ENCODE results near the gene SPDYC. TPM values are rescaled to one million over a fixed set of nuclear protein-coding genes. Genes with fewer than 3 reads are reported as not detected.

Gene SPDYC
- total and polyA plus RNA-seq, 9 of the 15 experiments (the other 6 are each of a cell fraction or from before 2014, with no cell fraction given): 4.4 to 18.8 (median 9.2) TPM

DNA sequence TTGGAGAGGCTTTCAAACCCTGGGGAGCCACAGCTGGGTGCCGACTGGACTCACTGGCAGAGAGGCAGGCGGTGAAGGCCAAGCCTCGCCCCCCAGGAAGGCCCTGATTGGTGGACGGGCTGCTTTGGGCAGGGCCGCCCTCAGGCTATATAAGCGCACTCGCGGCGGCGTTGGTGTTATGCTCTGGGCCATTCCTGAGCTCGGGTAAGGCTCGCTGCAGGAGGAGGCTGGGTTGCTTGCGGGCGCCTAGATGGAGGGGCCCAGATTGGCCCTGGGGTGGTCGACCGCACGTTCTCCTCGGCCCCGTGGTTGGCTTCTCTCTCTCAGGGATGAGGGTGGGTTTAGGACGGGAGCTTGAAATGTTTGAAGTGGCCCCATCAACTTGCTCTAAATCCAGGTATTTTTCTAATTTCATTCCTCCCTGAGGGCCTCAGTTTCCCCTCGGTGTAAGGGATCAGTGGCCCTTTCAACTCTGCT is at the start of gene SPDYC (continued):
- 0 out of 2 replicates have a peak, but pooled peaks have one; percentile 31 for TF ChIP-seq BRD4 (IDR thresholded peaks at IDR 0.05)
- no peak; the same call in none of the 2 replicates for TF ChIP-seq BCOR (IDR thresholded peaks at IDR 0.05)
- TF ChIP-seq NFE2L1 (tag; IDR thresholded peaks at IDR 0.05; ENCODE audit: borderline replicate concordance, low read depth): no peak
- TF ChIP-seq, protein P1, sequence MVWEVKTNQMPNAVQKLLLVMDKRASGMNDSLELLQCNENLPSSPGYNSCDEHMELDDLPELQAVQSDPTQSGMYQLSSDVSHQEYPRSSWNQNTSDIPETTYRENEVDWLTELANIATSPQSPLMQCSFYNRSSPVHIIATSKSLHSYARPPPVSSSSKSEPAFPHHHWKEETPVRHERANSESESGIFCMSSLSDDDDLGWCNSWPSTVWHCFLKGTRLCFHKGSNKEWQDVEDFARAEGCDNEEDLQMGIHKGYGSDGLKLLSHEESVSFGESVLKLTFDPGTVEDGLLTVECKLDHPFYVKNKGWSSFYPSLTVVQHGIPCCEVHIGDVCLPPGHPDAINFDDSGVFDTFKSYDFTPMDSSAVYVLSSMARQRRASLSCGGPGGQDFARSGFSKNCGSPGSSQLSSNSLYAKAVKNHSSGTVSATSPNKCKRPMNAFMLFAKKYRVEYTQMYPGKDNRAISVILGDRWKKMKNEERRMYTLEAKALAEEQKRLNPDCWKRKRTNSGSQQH (CRISPR knock-in tag; IDR thresholded peaks at IDR 0.05): no peak
- TF ChIP-seq, protein P2, sequence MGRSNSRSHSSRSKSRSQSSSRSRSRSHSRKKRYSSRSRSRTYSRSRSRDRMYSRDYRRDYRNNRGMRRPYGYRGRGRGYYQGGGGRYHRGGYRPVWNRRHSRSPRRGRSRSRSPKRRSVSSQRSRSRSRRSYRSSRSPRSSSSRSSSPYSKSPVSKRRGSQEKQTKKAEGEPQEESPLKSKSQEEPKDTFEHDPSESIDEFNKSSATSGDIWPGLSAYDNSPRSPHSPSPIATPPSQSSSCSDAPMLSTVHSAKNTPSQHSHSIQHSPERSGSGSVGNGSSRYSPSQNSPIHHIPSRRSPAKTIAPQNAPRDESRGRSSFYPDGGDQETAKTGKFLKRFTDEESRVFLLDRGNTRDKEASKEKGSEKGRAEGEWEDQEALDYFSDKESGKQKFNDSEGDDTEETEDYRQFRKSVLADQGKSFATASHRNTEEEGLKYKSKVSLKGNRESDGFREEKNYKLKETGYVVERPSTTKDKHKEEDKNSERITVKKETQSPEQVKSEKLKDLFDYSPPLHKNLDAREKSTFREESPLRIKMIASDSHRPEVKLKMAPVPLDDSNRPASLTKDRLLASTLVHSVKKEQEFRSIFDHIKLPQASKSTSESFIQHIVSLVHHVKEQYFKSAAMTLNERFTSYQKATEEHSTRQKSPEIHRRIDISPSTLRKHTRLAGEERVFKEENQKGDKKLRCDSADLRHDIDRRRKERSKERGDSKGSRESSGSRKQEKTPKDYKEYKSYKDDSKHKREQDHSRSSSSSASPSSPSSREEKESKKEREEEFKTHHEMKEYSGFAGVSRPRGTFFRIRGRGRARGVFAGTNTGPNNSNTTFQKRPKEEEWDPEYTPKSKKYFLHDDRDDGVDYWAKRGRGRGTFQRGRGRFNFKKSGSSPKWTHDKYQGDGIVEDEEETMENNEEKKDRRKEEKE (IDR thresholded peaks at IDR 0.05; ENCODE audit: borderline replicate concordance in 1 of 2, control insufficient read depth in 1 of 2, low read depth in 2 of 2, low read length in 1 of 2): no peak
- TF ChIP-seq, protein P3, sequence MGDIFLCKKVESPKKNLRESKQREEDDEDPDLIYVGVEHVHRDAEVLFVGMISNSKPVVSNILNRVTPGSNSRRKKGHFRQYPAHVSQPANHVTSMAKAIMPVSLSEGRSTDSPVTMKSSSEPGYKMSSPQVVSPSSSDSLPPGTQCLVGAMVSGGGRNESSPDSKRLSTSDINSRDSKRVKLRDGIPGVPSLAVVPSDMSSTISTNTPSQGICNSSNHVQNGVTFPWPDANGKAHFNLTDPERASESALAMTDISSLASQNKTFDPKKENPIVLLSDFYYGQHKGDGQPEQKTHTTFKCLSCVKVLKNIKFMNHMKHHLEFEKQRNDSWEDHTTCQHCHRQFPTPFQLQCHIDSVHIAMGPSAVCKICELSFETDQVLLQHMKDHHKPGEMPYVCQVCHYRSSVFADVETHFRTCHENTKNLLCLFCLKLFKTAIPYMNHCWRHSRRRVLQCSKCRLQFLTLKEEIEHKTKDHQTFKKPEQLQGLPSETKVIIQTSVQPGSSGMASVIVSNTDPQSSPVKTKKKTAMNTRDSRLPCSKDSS (IDR thresholded peaks at IDR 0.05; ENCODE audit: low read depth, partially characterized antibody): no peak
- TF ChIP-seq MYBL2 (IDR thresholded peaks at IDR 0.05; ENCODE audit: low read depth): no peak
- TF ChIP-seq MYBL2 (CRISPR knock-in tag; IDR thresholded peaks at IDR 0.05; ENCODE audit: borderline replicate concordance): no peak
- TF ChIP-seq ZNF431 (CRISPR knock-in tag; IDR thresholded peaks at IDR 0.05): peak; percentile 45; the same call in 1 of the 2 replicates
- TF ChIP-seq, protein P4, sequence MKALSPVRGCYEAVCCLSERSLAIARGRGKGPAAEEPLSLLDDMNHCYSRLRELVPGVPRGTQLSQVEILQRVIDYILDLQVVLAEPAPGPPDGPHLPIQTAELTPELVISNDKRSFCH (CRISPR knock-in tag; IDR thresholded peaks at IDR 0.05): no peak
- TF ChIP-seq, protein P4 (tag; IDR thresholded peaks at IDR 0.05): 0 out of 2 replicates have a peak, but pooled peaks have one; percentile 35
- TF ChIP-seq MAFK (IDR thresholded peaks at IDR 0.05; ENCODE audit: low read length): no peak
- TF ChIP-seq POLR3A (IDR thresholded peaks at IDR 0.05; ENCODE audit: borderline replicate concordance, extremely low read depth, insufficient read depth, insufficient read length): no peak
- no peak for TF ChIP-seq DNMT1 (IDR thresholded peaks at IDR 0.05)
- TF ChIP-seq FOXK2 (conservative IDR thresholded peaks at IDR 0.05 in 1 of 2, IDR thresholded peaks at IDR 0.05 in 1 of 2; ENCODE audit: low read depth in 2 of 2): no peak
- TF ChIP-seq ZNF644 (tag; IDR thresholded peaks at IDR 0.05; ENCODE audit: low read depth): no peak
- TF ChIP-seq TAF9B (IDR thresholded peaks at IDR 0.05; ENCODE audit: partially characterized antibody): peak; percentile 87
- TF ChIP-seq CCNT2 (IDR thresholded peaks at IDR 0.05; ENCODE audit: borderline replicate concordance, extremely low read depth, insufficient read length, low read depth, low read length): peak; percentile 45
- TF ChIP-seq ZNF184 (CRISPR knock-in tag; IDR thresholded peaks at IDR 0.05): no peak
- no peak for TF ChIP-seq SMAD2 (IDR thresholded peaks at IDR 0.05; ENCODE audit: low read depth, low read length)
- TF ChIP-seq GATAD2B (IDR thresholded peaks at IDR 0.05; ENCODE audit: borderline replicate concordance): no peak
